Right renal pelvis (tissue), 4 donors: ENCODE data around the gene PPP6R2. TPM values are rescaled to one million over a fixed set of nuclear protein-coding genes. Genes with fewer than 3 reads are reported as not detected.

Source experiments
- DNase-seq, 4 donors: peaks; one replicate each; pipeline ENCODE4 v3.0.0-alpha.2; 2013; ENCODE audit warnings: low read depth in 4 of 4, low spot score in 3 of 4, missing footprints in 1 of 4
- polyA plus RNA-seq, 4 donors: library from polyadenylated mRNA; unstranded; fragments of 120-200 nt; gene quantifications; one replicate each; pipeline ENCODE4 v1.2.1, GENCODE V29; 2013; ENCODE audit not compliant: insufficient read length in 4 of 4

Gene PPP6R2
- polyA plus RNA-seq, 4 donors: 35.9 to 46.0 (median 40.3) TPM

DNA sequence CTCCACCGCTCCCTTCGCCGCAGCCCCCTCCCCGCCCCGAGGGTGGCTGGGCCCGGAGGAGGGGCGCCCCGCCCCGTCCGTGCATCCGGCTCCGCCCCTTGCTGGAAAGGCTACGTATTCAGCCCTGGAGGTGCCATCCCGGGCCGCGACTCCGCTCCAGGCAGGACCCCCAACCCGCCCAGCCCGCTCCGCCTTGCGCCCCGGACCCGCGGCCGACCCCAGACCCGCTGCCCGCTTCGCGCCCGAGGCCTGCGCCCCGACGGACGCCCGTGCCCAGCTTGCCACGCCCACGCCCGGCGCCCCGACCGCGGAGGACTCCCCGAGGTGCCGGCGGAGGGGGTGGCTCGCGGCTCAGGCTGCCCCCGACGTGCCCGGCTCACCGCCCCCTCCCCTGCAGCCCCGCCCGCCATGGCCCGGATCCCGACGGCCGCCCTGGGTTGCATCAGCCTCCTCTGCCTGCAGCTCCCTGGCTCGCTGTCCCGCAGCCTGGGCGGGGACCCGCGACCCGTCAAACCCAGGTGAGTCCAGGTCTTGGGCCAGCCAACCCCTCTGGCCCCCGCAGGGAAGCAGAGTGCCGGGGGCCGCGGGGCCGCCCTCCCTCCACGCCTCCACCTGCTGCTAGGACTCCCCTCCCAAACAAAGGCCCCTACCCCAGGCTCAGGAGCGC lies 138.4 kb downstream of the PPP6R2 start, which contains the start of gene ADM2:
ADM2 (plus strand) TSS at position 104 of the 667 bp plus-strand sequence; CDS start at position 409, 305 bp downstream.
- DNase-seq: no peak

DNA sequence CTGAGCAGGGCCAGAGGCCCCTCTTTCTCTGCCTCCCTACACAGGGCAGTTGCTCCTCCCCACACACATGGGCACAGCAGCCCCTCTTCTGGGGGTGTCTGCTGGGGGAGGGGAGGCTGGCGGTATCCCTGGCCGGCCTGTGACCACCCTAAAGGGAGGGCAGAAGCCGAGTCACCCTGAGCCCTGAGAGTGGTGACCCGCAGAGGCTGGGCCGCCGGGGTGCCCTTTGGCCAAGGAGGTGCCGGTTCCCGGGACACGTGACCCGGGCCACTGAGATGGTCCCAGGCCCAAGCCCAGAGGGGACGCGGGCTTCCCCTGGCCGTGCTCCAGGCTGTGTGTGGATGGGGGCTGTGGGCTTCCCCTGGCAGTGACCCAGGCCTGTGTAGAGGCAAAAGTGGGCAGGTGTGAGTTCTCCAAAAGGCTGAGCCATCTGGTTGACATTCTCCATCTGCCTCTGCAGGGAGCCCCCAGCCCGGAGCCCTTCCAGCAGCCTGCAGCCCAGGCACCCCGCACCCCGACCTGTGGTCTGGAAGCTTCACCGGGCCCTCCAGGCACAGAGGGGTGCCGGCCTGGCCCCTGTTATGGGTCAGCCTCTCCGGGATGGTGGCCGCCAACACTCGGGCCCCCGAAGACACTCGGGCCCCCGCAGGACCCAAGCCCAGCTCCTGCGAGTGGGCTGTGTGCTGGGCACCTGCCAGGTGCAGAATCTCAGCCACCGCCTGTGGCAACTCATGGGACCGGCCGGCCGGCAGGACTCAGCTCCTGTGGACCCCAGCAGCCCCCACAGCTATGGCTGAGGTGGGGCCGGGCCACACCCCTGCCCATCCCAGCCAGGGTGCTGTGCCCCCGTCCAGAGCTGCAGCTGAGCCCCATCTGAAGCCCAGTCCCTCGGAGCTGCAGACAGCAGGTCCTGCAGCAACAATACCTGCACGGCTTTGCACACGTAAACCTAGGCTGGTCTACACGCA lies 139.3 kb downstream of the PPP6R2 start:
- no peak for DNase-seq

DNA sequence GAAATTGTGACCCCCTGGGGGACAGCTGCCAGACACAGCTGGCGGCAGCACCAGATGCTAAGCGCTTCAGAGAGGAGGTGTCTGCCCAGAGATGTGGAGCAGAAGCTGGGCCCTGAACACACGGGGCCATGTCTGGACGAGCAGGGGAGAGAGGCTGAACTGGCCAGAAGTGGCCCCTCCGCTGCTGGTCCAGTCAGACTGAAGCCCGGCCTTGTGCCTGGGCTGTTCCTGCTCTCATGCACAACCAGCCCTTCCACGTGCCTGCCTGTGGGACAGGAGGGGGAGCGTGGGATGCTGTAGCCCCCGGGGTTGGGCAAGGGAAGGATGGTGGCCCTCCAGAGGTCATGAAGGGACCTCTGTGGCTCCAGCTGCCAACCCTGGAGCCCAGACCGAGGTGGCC lies 140.0 kb downstream of the PPP6R2 start:
- DNase-seq: no peak

DNA sequence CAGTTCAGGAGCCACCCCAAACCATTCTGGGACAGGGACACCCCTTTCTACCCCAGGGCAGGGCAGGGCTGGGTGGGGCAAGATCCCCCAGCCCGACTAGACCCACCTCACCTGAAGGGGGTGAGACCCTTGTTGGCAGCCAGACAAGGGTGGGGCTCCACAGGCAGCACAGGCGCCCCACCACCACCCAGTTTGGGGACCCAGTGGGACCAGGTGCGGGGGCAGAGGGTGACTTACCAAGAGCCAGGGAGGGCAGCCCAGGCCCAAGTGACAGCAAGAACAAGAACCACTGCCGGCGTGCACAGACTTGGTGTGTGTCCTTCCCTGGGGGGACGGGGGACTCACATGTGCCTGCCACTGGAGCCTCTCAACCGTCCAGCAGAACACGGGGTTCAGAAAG lies 140.4 kb downstream of the PPP6R2 start:
- DNase-seq: no peak

DNA sequence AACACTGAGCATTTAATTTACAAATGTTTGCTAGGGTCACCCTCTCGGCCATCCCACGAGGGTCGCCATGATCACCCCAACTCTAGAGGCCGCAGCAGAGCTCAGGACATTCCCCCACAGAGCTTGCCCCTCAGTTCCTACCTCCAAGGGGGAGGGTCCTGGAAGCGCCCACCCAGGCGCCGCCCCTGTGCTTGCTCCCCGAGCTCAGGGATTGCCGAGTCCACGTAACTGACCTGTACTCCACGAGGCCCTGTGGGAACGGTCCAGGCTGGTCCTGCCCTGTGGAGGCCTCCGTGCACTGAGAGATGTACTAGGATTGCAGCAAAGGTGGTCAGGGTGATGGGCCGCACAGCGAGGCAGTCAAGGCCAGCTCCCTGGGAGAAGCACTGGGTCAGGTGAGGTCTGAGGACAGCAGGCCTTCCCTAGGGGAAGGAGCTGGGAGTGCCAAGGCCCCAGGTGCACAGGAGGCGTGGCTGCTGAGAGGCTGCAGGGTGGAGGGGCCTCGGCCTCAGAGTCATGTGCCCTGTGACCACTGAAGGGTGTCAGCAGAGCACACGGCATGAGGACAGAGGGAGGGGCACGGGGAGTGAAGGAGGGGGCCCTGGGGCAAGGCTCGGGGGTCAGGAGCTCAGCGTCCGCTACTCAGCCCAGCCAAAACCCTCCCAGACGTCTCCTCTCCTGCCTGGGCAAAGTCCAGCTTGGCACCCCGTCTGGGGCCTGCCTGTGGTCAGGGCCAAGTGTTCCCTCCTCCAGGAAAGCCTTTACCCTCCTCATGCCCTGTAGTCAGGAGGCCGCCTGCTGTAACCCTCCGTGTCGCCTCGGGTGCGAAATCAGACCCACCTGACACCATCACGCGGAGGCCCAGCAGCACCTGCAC lies 141.1 kb downstream of the PPP6R2 start:
- no peak for DNase-seq

DNA sequence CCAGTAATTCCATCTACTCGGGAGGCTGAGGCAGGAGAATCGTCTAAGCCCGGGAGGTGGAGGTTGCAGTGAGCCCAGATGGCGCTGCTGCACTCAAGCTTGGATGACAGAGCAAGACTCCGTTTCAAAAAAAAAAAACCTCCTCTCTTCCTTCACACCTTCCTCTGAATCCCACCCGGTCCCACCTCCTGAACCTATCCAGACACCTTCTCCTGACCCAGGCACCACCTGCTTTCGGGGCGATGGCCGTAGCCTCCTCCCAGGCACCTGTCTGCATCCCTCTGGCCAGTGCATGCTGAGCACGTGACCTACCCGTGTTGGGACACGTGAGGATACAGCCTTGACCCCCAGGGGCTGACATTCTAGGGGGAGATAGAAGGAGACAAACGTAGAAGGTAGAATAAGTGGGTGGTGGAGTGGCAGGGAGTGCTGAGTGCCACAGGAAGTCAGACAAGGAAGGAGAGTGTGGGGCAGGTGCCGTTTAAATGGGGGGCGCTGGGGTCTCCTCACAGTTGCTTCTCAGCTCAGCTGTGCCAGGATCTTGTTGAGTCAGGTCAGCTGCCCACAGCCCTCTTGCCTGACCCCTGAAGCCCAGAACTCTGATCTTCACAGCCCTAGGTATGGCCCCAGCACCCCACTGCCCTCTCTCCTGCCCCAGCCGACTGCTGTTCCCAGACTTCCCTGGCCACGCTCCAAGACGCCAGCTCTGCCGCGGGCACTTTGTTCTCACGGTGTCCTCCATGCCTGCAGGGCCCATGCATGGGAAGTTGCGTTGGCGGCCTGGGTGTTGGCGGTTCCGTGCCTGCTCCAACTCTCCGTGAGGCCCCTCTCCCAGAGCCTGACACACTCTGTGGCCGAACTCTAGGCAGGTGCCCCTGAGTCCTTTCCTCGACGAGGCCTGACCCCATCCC lies 142.3 kb downstream of the PPP6R2 start:
- DNase-seq: no peak

DNA sequence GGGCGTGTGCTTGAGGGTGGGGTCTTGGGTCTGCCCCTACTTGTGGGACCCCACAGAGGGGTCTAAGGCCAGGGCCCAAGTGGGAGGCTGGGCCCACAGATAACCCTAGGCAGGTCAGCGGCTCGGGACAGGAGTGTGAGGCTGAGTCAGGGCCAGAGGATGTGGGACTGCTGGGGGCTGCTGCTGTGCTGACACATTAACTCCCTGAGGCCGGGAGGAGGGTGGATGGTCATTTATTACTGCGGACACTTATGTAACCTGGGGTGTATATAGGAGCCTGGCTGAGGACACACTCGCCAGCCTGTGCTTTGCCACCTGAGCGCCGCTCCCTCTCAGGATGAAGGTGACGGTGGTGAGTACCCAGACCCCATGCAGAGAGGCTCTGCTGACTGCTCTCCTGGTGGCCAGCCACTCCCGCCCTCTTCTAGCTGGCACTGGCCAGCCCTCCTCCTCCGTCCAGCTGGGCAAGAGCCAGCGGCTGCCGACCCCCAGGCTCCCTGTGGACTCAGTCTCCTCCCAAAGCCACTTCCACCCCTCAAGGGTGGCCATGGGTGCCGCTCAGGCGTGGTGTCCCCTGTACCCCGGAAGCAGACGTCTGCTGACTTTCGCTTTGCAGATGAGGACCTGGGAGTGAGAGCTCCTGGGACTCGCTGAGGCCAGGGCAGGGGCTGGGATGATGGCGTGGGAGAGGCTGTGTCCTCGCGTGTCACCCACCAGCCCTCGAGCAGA lies 143.6 kb downstream of the PPP6R2 start, which contains the start of gene MIOX:
MIOX (plus strand) TSS at position 299 of the 729 bp plus-strand sequence; CDS start at position 338, 39 bp downstream.
- no peak for DNase-seq

DNA sequence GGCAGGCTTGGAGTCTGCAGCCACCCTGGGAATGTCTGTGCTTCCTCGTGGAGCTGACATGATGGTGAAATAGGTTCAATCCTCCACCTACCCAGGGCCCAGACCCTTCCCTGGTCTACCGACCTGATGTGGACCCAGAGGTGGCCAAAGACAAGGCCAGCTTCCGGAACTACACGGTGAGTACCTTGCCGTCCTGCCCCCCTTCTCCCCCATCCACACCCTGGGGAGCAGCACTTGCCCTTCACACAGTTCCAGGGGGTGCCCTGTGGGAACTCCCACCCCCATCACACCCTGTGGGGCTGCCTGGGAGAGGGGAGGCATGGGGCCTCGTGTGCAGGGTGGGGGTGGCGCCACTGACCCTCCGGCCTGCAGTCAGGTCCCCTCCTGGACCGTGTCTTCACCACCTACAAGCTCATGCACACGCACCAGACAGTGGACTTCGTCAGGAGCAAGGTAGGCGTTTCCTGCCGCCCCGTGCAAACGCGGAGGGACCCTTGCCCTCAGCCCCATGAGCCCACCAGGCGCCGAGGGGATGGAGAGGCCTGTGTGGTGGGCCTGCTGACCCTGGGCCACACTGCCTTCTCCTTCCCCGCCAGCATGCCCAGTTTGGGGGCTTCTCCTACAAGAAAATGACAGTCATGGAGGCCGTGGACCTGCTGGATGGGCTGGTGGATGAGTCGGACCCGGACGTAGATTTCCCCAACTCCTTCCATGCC lies 144.3 kb downstream of the PPP6R2 start:
- DNase-seq: no peak

DNA sequence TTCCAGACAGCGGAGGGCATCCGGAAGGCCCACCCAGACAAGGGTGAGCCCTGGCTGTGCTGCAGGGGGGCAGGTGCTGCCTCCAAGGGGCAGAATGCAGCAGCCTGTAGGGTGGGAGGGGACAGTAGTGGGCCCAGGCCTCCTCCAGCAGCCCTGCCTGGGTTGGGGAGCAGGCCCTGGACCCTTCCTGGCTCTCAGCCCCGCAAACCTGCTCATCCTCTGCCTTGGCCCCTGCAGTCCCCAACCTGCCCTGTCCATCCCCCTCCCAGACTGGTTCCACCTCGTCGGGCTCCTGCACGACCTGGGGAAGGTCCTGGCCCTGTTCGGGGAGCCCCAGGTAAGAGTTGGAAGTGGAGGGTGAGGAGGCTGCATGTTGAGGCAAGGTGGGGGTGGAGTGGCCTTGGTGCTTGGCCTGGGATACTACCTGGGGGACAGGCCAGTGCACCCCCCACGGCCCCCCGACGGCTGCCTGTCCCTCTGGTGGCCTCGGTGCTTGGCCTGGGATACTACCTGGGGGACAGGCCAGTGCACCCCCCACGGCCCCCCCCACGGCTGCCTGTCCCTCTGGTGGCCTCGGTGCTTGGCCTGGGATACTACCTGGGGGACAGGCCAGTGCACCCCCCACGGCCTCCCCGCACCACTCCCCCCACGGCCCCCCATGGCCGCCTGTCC lies 145.0 kb downstream of the PPP6R2 start:
- no peak for DNase-seq

DNA sequence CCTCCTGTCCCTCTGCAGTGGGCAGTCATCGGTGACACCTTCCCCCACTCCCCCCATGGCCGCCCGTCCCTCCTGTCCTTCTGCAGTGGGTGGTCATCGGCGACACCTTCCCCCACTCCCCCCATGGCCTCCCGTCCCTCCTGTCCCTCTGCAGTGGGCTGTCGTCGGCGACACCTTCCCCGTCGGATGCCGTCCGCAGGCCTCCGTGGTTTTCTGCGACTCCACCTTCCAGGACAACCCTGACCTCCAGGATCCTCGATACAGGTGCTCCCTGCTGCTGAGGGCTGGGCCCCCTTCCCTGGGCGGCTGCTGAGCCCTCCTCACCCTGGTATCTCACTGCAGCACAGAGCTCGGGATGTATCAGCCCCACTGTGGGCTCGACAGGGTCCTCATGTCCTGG lies 145.8 kb downstream of the PPP6R2 start:
- no peak for DNase-seq

DNA sequence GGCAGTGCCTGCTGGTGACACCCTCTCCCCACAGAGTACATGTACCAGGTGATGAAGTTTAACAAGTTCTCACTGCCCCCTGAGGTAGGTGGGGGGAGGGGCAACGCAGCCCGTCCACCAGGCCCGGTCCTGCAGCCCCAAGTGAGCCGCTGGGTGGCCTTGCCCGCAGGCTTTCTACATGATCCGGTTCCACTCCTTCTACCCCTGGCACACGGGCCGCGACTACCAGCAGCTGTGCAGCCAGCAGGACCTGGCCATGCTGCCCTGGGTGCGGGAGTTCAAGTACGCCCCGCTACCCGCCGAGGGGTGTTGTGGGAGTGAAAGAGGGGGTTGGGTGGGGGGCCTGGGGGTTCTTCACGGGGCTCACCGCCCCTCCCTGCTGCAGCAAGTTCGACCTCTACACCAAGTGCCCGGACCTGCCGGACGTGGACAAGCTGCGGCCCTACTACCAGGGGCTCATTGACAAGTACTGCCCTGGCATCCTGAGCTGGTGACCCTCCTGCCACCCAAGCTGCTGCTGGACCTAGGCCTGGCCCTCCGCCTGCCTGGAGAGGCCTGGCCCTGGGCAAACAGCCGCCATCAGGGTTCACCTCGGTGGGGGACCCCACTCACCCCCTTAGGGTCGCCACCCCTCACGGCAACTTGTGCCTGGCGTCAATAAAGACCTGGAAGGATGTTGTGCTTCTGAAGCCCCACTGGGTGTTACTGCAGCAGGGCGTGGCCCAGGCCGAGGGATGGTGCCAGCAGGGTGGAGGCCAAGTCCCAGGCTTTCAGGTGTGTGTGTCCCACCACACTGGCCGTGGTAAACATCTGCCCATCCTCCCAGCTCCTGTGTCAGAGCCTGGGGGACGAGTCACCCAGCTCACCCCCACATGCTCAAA lies 146.5 kb downstream of the PPP6R2 start:
- no peak for DNase-seq

DNA sequence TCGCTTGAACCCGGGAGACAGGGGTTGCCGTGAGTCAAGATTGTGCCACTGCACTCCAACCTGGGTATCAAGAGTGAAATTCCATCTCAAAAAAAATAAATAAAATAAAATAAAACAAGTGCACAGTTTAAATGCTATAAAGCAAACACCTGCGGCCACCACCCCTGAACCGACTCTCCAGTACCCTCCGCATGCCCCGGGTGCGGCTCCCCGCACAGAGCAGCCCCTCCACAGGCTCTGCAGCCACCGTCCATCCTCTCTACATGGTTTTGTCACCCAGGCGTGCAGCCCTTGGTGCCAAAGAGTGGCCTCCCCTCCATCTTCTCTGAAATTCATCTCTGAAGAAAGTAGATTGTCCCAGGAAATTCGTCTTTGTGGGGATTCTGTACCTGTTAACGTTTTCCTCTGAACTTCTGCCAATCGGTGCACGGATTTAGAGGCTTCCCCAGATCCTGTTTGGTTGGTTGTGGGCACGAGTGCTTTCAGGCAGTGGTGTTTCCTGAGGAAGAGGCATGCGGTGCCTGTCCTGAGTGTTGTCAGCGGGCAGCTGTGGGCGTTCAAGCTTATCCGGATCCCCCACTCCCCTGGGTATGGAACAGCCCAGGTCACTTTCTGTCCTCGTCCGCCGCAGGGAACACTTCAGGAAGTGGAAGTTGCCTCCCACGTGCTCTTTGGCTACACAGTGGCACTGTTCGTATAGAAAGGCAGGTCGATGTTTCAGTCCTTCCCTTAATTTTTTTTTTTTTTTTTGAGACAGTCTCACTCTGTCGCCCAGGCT lies 147.6 kb downstream of the PPP6R2 start:
- DNase-seq: no peak
